Fibroblast of skin of left quadriceps (primary cell): Measurements from ENCODE around the gene DAGLA.

Source experiments
- DNase-seq, 2 experiments: peaks; one replicate each; pipeline ENCODE4 v3.0.0-alpha.2; 2013; ENCODE audit warnings: low read depth in 2 of 2

Gene DAGLA

DNA sequence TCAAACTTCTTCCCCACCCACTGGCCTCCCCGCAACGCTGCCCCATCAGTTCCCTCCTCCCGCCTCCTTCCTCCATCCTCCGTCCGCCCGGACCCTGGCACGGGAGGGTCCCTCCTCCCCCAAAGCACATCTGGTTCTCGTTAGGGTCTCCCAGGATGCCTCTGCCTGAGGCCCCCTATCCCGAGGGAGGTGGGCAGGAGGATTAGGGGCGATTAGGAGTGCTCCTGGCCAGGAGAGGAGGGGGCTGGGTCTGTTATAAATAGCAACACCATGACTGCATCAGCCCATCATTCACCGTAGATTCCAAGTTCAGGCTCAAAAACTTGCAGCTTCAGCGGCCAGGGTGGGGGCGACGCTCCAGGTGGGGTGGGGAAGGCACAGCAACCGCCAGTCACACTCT is 82.6 kb downstream of the DAGLA start:
- peak; percentile 15 to 20 for DNase-seq

DNA sequence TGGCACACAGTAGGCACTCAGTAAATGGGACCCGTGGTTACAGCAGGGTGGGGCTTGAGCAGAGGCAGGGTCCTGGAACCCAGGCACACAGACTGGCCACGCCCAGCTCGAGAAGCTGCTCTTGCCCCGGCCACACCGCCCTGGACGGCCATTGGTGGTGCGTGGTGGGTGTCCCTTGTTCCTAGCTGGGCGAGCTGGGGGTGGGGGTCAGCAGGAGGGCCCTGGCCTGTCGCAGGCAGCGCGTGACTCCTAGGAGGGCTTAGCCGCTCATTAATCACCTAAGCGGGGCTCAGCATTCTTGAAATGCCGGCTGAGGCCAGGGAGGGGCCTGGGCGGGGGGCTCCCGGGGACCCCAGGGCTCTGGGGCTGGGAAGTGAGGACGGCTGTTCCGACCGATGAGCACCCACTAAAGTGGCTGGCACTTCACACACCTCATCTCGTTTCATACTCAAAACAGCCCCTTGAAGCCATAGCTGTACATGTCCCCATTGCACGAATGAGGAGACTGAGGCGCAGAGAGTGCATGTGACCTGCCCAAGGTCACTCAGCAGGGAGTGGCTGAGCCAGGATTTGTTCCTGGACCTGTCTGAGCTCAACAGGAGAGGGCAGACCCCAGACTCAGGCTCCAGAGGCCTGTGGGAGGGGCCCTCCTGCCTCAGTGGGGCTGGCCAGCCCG is 83.9 kb downstream of the DAGLA start:
- DNase-seq, result no peak

DNA sequence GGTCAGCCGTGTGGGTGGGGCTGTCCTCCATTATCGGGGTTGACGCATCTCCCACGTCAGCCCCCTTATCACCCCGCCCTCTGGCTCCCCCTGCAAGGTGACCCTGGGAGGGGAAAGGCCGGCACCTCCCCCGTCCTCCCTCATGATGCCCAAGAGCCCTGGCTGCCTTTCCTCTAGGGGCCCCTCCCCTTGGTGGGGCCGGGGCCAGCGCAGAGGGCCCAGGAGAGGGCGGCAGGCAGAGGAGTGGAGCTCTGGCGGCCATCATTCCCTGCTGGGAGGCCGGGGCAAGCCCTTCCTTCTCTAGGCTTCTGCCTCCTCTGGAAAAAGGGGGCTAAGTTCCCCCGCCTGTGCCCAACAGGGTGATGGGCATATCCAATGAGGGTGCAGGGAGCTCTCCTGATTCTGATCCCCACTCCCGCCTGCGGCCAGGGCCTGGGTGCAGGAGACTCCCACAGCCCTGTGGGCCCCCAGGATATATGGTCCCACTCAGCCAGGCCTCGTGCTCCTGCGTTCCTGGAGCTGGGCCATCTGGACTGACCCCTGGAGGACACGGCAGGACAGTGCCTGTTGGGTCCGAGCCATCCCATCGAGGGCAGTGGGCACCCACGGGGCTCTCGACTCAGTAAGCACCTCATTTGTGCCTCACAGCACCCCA is 84.5 kb downstream of the DAGLA start:
- no peak for DNase-seq

DNA sequence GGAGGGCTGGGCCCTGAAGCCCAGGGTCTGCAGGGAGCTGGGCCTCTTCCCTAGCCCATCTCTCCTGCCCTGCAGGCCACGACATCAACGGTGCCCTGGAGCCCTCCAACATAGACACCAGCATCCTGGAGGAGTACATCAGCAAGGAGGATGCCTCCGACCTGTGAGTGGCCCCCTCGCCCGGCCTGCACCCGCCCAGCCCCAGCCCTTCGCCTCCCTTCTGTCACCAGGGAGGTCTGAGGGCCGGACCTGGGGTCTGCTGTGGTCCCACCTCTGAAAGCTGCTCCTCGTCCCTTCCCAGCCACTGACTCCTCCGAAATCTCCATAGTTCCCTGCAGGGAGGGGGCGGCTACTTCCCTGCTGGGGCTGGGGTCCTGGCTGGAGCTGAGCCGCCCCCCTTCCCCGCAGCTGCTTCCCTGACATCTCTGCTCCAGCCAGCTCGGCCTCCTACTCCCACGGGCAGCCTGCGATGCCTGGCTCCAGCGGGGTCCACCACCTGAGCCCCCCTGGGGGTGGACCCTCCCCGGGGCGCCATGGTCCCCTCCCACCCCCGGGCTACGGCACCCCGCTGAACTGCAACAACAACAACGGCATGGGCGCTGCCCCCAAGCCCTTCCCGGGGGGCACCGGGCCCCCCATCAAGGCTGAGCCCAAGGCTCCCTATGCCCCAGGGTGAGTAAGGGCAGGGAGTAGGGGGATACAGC is 85.5 kb downstream of the DAGLA start:
- no peak for DNase-seq

DNA sequence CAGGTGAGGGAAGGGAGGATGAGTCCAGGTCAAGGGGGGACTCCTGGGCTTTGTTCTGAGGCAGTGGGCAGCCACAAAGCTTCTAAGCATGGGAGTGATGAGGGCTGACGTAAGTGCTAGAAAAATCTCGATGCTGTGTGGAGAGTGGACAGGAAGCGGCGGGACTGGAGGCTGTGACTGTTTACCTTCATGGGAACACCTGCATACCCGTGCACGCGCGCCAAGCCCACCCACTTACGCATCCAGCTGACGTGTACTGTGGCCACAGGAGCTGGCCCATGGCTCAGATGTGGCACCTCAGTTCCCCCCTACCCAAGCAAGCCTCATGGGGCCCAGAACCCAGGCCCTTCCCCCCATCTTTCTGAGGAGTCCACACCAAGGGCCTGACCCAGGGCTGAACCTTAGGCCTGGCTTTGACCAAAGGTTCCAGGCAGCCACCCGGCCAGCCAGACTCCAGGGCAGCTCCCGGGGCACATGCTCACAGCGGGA is 86.2 kb downstream of the DAGLA start:
- DNase-seq, result no peak

DNA sequence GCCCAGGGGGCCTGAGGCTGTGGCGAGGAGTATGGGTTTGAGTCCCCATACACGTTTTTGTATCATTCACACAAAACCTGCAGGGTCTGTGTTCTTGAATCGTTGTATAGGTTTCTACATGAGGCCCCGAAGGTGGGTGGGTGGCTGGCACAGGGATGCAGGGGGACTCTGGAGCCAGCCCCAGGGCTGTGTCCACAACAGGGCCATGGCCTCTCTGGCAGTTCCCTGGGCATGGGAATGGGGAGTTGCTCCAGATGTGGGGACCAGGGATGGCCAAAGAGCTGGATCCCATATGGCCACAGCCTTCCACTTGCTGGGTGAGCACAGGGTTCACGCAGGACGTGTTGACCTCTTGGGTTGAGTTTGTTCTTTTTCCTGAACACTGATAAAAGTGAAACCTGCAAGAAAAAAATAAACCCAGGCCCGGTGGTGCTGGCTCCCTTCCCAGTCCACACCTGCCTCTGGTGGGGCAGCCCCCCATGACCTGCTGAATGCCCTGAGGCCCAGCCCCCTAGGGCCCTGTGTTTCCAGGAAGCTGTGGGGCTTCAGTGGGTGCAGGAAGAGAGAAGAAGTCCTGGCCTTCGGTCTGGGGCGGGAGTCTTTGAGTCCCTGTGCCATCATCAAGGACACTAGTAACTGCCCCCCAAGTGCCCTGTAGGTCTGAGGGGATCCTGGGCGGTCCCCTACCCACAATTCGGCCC is 88.3 kb downstream of the DAGLA start:
- DNase-seq, result no peak

DNA sequence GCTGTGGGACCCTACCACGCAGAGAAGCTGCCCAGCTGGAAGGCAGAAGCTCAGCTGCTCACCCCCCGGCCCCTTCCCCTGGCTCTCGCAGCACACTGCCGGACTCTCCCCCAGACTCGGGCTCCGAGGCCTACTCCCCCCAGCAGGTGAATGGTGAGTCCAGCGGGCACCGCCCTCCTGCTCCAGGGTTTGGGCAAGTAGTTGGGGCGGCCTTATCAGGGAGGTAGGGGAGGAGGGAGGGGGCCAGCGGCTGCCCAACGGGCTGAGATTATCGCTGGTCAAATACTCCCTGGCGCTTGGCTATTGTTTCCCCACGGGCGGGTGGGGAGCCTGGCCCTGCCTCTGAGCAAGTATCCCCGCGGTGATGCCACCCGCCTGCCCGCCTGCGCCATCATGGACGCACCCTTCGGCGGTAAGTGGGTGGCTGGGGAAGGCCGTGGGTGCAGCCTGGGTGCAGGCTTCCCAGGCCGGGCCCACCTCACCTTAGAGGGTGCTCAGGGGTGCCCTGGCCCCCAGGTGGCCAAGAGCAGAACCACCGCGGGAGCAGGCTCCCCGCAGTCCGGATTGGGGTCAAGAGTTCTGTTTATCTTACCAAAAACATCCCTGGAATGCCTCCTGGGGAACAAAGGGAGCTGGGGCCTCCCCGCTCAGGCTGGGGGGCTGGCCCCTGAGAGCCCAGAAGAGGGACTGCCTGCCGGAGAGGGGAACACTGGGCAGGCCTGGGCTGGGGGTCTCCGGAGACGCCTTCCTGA is 89.2 kb downstream of the DAGLA start:
- no peak for DNase-seq

DNA sequence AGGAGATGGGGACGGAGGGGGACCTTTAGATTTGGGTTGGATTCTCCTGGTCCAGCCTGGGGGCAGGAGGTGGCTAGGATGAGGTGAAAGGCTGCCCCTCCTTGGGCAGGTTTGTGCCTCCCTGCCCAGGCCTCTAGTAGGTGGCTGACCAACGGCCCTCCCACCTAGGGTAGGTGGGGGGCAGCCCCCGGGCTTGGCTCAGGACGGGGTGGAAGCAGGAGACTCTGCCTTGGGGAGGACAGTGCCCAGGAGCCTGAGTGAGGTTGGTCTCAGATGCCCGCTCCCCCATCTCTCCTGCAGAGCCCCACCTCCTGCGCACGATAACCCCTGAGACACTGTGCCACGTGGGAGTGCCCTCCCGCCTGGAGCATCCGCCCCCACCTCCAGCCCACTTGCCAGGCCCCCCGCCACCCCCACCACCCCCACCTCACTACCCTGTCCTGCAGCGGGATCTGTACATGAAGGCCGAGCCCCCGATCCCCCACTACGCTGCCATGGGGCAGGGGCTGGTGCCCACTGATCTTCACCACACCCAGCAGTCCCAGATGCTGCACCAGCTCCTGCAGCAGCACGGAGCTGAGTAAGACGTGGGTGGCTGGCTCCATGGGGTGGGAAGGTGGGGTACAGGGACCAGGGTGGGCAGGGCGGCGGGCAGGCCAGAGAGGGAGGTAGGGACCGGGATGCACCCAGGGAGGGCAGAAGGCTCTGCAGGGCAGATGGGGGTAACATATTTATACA is 89.9 kb downstream of the DAGLA start:
- DNase-seq, result no peak

DNA sequence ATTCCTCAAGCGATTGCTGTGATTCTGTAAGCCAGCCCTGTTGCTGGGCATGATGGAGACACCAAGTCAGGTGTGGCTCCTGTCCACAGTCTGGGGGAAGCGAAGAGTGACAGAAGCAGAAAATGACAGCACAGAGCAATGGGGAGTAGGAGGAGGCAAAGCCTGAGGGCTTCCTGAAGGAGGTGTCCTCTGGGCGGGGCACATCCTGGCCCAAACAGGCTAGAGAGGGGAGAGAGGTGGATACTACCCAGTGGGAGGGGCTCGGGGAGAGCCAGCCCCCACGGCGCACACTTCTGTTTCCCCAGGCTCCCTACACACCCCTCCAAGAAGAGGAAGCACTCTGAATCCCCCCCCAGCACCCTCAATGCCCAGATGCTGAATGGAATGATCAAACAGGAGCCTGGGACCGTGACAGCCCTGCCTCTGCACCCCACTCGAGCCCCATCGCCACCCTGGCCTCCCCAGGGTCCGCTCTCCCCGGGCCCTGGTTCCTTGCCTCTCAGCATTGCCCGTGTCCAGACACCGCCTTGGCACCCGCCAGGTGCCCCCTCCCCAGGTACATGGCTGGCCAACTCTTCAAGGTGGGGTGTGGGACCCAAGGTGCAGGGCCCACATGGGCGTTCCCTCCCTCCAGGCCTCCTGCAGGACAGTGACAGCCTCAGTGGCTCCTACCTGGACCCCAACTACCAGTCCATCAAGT is 91.2 kb downstream of the DAGLA start:
- DNase-seq, result no peak

DNA sequence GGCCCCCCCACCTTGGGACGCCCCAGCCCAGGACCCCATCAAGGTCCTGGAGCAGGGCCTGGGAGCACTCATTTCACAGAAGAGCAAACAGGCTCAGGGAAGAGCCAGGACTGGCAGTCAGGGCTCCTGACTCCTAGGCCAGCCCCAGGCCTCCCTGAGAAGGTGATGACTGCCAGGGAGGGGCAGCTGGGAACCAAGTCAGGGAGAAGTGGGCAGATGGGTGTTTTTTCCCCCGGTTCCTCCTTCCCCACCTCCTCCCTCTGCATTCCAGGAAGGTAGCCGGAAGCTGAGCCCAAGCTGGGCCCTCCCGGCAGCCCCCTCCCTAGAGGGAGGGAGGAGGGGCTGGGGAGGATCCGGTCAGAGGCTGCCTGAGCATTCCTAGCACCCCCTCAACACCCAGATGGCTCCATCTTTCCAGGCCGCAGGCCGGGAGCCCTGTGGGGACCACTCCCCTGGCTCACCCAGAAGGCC is 91.8 kb downstream of the DAGLA start:
- DNase-seq, result no peak

DNA sequence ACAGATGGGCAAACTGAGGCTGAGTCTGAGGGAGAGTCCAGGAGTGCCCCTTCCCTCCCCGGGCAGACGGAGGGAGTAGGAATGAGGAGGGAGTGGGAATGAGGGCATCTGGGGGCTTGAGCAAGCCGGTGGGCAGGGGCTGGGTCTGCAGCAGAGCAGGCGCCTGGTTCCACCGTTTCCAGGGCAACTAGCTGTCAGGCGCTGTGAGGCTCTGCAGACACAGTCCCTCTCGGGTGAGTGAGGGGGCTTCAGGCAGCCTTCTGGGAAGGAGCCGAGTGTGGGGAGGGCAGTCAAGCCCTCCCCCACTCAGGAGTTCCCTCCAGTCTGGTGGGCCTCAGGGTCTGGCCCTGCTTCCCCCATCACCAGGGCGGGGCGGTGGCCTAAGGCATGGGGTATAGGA is 93.2 kb downstream of the DAGLA start:
- DNase-seq, result no peak

DNA sequence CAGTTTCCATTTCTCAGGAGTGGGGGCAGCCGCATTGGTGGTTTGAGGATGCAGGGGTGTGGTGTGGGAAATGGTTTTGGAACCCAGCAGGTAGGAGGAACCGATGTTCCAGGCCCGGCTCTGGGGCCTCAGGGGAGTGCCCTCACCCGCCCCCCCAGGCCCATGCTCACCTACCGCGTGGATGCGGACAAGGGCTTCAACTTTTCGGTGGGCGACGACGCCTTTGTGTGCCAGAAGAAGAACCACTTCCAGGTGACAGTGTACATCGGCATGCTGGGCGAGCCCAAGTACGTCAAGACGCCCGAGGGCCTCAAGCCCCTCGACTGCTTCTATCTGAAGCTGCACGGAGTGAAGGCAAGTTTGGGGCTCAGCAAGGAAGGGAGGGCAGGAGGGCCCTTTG is 93.6 kb downstream of the DAGLA start:
- DNase-seq, result no peak

DNA sequence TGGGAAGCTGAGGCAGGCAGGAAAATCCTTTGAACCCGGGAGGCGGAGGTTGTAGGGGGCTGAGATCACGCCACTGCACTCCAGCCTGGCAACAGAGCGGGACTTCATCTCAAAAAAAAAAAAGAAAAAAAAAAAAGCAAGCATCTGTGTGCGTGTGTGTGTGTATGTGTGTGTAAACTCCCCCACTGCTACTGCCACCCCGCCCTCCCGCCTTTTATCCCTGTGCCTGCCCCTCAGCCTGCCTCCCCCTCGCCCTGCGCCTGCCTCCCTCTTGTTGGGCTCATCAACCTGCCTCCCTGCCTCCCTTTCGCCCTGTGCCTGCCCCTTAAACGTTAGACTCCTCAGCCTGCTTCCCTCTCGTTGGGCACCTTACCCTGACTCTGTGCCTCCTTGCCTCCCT is 94.2 kb downstream of the DAGLA start:
- no peak for DNase-seq

DNA sequence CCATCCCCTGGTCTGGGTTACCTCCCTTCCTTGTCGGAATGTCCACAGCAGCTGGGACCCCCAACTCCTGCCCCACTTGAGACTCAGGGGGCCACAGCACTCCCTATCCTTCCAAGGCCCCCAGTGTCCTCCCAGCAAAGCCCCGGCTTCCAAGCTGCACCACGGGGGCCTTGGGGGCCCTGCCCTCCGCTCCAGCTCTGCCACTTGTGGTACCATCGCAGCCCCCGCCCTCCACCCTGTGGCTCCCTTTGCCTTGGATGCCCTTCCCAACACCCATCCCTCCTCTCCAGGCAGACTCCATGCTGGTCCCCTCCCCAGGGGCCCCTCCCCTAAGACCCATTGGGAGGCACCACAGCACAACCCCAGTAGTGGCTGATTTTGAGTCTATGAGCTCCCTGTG is 94.9 kb downstream of the DAGLA start:
- DNase-seq, result no peak

DNA sequence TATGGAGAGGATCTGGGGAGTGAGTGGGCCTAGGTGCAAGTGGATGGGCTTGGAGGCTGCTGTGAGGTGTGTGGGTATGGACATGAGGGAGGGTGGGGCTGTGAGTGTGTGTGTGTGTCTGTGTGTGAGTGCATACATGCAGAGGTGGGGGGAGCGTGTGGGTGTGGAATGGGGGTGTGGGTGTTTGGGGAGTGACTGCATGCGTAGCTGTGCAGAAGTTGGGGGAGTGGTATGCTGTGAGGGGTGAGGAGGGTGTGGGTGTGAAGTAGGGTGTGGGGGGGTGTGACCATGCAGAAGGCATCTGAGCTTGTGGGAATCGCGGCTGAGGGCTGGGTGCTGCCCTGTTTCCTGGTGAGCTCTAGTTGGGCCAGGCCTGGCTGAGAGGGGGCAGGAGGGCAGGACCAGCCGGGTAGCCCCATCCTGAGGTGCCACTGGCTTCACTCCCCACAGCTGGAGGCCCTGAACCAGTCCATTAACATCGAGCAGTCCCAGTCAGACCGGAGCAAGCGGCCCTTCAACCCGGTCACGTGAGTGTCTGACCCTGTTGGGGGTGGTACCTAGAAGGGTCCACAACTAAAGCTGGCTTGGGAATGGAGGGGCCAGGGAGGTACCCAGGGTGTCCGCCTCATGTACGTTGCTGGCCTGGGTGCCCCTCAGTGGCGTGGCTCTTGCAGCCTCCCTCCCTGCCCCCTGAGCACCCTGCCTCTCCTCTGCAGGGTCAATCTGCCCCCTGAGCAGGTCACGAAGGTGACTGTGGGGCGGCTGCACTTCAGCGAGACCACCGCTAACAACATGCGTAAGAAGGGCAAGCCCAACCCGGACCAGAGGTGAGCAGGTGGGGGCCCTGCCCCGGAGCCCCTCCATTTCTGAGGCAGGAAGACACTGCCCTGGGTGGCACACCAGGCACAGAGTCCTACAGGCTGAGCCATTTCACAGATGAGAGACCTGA is 95.7 kb downstream of the DAGLA start:
- DNase-seq, result no peak

DNA sequence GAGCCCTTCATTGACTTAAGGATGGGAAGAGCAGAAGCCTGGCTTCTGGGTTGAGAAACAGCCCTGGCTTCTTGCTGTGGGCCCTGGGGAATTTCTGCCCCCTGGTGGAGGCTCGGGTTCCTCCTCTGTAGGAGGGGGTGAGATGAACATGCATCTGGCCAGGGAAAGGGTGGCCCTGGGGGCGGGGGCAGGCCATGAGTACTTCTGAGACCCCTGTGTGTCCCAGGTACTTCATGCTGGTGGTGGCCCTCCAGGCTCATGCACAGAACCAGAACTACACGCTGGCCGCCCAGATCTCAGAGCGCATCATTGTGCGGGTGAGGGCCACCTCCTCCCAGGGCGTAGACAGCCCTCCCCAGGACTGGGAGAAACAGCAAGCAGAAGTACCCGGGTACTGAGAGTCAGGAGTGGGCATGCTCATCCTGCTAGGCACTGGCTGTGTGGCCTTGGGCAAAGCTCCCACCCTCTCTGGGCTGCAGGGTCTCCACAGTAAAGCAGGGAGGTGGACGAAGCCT is 96.4 kb downstream of the DAGLA start:
- peak in 1 of 2 experiments; percentile 18 for DNase-seq

DNA sequence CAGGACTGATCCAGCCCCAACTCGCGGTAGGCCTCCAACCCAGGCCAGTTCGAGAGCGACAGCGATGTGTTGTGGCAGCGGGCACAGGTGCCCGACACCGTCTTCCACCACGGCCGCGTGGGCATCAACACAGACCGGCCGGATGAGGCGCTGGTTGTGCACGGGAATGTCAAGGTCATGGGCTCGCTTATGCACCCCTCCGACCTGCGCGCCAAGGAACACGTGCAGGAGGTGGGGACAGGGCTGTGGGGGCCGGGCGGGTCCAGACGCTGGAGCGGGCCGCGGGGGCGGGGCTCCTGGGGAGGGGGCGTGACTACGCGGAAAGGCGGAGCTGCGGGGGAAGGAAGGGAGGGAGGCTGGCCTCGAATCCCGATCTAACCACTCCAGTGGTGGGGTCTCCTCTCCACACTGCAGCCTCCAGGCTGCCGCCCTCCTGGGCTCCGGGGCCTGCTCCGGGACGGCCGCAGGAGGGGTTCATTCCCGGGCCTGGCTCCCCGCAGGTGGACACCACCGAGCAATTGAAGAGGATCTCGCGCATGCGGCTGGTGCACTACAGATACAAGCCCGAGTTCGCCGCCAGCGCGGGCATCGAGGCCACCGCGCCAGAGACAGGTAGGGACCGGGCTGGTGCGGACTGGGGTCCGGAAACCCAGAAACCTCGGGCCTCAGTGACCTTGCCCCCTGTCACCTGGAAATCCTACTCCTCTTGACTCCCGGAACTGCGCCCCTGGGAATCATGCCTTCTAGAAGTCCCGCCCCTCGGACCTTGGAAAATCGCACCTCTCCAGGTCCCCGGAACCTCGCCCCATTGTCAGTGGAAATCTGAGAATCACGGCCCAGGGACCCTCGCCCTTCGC is 97.3 kb downstream of the DAGLA start:
- no peak for DNase-seq

DNA sequence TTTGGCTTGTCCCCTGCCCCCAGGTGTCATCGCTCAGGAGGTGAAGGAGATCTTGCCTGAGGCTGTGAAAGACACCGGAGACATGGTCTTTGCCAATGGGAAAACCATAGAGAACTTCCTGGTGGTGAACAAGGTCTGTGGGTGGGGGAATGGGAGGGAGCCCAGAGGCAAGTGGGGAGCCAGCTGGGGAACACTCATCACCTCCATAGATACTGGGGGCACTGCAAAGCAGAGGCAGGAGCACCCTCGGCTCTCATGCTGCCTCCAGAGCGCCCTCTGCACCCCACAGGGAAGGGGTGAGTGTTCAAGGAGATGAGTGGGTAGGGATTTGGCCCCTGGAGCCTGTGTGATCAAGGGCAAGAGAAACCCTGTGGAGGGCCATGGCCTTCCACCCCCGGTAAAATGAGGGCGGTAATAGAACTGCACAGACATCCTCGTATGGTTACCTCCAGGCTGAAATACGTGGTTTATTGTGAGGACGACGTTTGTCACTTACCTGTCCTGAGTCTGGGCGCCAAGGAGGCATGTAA is 98.2 kb downstream of the DAGLA start:
- no peak for DNase-seq
